HCT116 (cell line): Measurements from ENCODE around the gene CHFR. TPM values are rescaled to one million over a fixed set of nuclear protein-coding genes. Genes with fewer than 3 reads are reported as not detected.

ENCODE experiments used
- ATAC-seq: fragments of 200-7000 bp; cut with Tn5 transposase; 2 replicates; pipeline ENCODE4 v1.9.1; 2020; ENCODE audit warnings: mild to moderate bottlenecking, moderate library complexity
- BruUV-seq: library from RNA; stranded (reverse); fragments of 400-500 nt; replicated peaks from 2 replicates; lab custom pipeline; 2021; lab: Mats Ljungman, UMichigan
- CTCF ChIA-PET: fragments of 300-600 bp; sonication (Branson Sonifier 250); formaldehyde crosslinking; loops from one replicate; lab custom pipeline; 2021; ENCODE audit warnings: antibody characterized with exemption; lab: Charles Lee
- POLR2A ChIA-PET: fragments of 300-600, 350-600 bp; sonication (Branson Sonifier 250); formaldehyde crosslinking; loops from one replicate; lab custom pipeline; 2021; ENCODE audit warnings: antibody characterized with exemption; lab: Charles Lee
- RAD21 ChIA-PET, 2 experiments: fragments of 300-600 bp; sonication (Branson Sonifier 250); formaldehyde crosslinking; loops; one replicate each; lab custom pipeline; 2023; ENCODE audit warnings: low total read pairs in 2 of 2; ENCODE audit not compliant: uncharacterized antibody in 2 of 2, unreplicated experiment in 2 of 2, low non-redundant PET in 1 of 2; lab: Charles Lee
- DNase-seq: peaks from one replicate; pipeline ENCODE4 v3.0.0-alpha.2; 2010; ENCODE audit warnings: low read depth, low spot score
- H2AFZ ChIP-seq: fragments of 200-600 bp; shearing (Covaris generic), sonication (generic); 2 replicates; pipeline ENCODE4 v1.6.1; 2017; ENCODE audit warnings: low read depth, mixed run types, mixed read lengths, antibody characterized with exemption, low read length; ENCODE audit not compliant: poor library complexity, severe bottlenecking
- H3K27ac ChIP-seq: 2 replicates; pipeline ENCODE4 v1.5.1; 2012; ENCODE audit warnings: low read depth, low read length
- H3K27me3 ChIP-seq: fragments of 200-600 bp; sonication (generic); 2 replicates; pipeline ENCODE4 v1.6.1; 2016; ENCODE audit warnings: mixed run types, low read length, mixed read lengths; ENCODE audit not compliant: insufficient read depth
- H3K36me3 ChIP-seq, 2 experiments: fragments of 200-500 bp in 1 of 2; fragments of 200-600 bp in 1 of 2; sonication (Bioruptor generic) in 1 of 2; sonication (generic) in 1 of 2; 2 replicates each; pipeline versions ENCODE4 v1.5.1 to v1.6.1; 2014 to 2016; ENCODE audit warnings: low read length in 2 of 2, inconsistent platforms in 1 of 2, mixed read lengths in 1 of 2, mixed run types in 1 of 2; ENCODE audit not compliant: insufficient read depth in 2 of 2, control insufficient read depth in 1 of 2
- H3K4me1 ChIP-seq, 2 experiments: fragments of 200-600 bp in 1 of 2; sonication (generic) in 1 of 2; 2 replicates each; pipeline versions ENCODE4 v1.5.1 to v1.6.1; 2012 to 2017; ENCODE audit warnings: low read length in 2 of 2, inconsistent platforms in 1 of 2, mild to moderate bottlenecking in 1 of 2, mixed read lengths in 1 of 2, mixed run types in 1 of 2, moderate library complexity in 1 of 2; ENCODE audit not compliant: insufficient read depth in 2 of 2, control insufficient read depth in 1 of 2
- H3K4me2 ChIP-seq: fragments of 200-600 bp; sonication (generic); 2 replicates; pipeline ENCODE4 v1.6.1; 2017; ENCODE audit warnings: mixed run types, low read length, mixed read lengths
- H3K4me3 ChIP-seq, 2 experiments: fragments of 200-600 bp in 1 of 2; sonication (generic) in 1 of 2; replicated peaks in 1 of 2; 2 replicates each; pipeline ENCODE4 v1.5.1; 2011 to 2016; ENCODE audit warnings: low read length in 2 of 2, control low read depth in 1 of 2, low read depth in 1 of 2, mild to moderate bottlenecking in 1 of 2, mixed read lengths in 1 of 2, mixed run types in 1 of 2
- H3K79me2 ChIP-seq: fragments of 200-600 bp; sonication (generic); 2 replicates; pipeline ENCODE4 v1.6.1; 2017; ENCODE audit warnings: mild to moderate bottlenecking, mixed run types, low read length, moderate library complexity, mixed read lengths; ENCODE audit not compliant: insufficient read depth
- H3K9ac ChIP-seq: fragments of 200-600 bp; sonication (generic); 2 replicates; pipeline ENCODE4 v1.6.1; 2016; ENCODE audit warnings: low read length, mixed read lengths
- H3K9me2 ChIP-seq: fragments of 200-600 bp; sonication (generic), shearing (Covaris generic); 2 replicates; pipeline ENCODE4 v1.6.1; 2017; ENCODE audit warnings: mixed run types, mild to moderate bottlenecking, moderate library complexity; ENCODE audit not compliant: insufficient read depth
- H3K9me3 ChIP-seq, 2 experiments: fragments of 200-500 bp in 1 of 2; fragments of 200-600 bp in 1 of 2; sonication (Bioruptor generic) in 1 of 2; sonication (generic) in 1 of 2; 2 replicates each; pipeline ENCODE4 v1.6.1; 2014 to 2017; ENCODE audit warnings: low read length in 2 of 2, mixed read lengths in 2 of 2, inconsistent platforms in 1 of 2, low read depth in 1 of 2, mild to moderate bottlenecking in 1 of 2, mixed run types in 1 of 2, moderate library complexity in 1 of 2; ENCODE audit not compliant: control insufficient read depth in 1 of 2, insufficient read depth in 1 of 2
- H4K20me1 ChIP-seq: fragments of 200-600 bp; sonication (generic), shearing (Covaris generic); 2 replicates; pipeline ENCODE4 v1.6.1; 2017; ENCODE audit warnings: mixed run types, mild to moderate bottlenecking, moderate library complexity; ENCODE audit not compliant: insufficient read depth
- ATF3 ChIP-seq: IDR thresholded peaks from 2 replicates; pipeline ENCODE4 v1.6.1; 2012
- CBX3 ChIP-seq: IDR thresholded peaks from 2 replicates; pipeline ENCODE4 v1.6.1; 2012; ENCODE audit warnings: low read depth
- CEBPB ChIP-seq: IDR thresholded peaks from 2 replicates; pipeline ENCODE4 v1.6.1; 2012; ENCODE audit warnings: low read depth
- ELF1 ChIP-seq: IDR thresholded peaks from 2 replicates; pipeline ENCODE4 v1.6.1; 2012; ENCODE audit warnings: low read depth, borderline replicate concordance
- EZH2 ChIP-seq: fragments of 200-600 bp; sonication (generic); IDR thresholded peaks from 2 replicates; pipeline ENCODE4 v1.6.1; 2017; ENCODE audit warnings: antibody characterized with exemption, mixed run types
- EZH2phosphoT487 ChIP-seq: fragments of 200-600 bp; IDR thresholded peaks from 2 replicates; pipeline ENCODE4 v1.6.1; 2018; ENCODE audit warnings: antibody characterized with exemption, borderline replicate concordance
- FOSL1 ChIP-seq: IDR thresholded peaks from 2 replicates; pipeline ENCODE4 v1.6.1; 2012; ENCODE audit warnings: low read depth
- JUND ChIP-seq: IDR thresholded peaks from 2 replicates; pipeline ENCODE4 v1.6.1; 2012
- MAX ChIP-seq: IDR thresholded peaks from 2 replicates; pipeline ENCODE4 v1.6.1; 2012
- POLR2A ChIP-seq: IDR thresholded peaks from 2 replicates; pipeline ENCODE4 v1.7.0; 2011; ENCODE audit warnings: borderline replicate concordance; ENCODE audit not compliant: insufficient read depth, insufficient read length; ENCODE audit errors: extremely low read depth
- POLR2AphosphoS5 ChIP-seq: IDR thresholded peaks from 2 replicates; pipeline ENCODE4 v1.6.1; 2011; ENCODE audit warnings: mild to moderate bottlenecking, low read depth, low read length, moderate library complexity
- RAD21 ChIP-seq: IDR thresholded peaks from 2 replicates; pipeline ENCODE4 v1.6.1; 2012; ENCODE audit warnings: low read depth, mild to moderate bottlenecking
- REST ChIP-seq: IDR thresholded peaks from 2 replicates; pipeline ENCODE4 v1.6.1; 2012; ENCODE audit warnings: low read depth
- SIN3A ChIP-seq: IDR thresholded peaks from 2 replicates; pipeline ENCODE4 v1.6.1; 2012; ENCODE audit warnings: low read depth
- SP1 ChIP-seq: IDR thresholded peaks from 2 replicates; pipeline ENCODE4 v1.6.1; 2012; ENCODE audit warnings: low read depth
- SRF ChIP-seq: IDR thresholded peaks from 2 replicates; pipeline ENCODE4 v1.6.1; 2012; ENCODE audit warnings: low read depth
- YY1 ChIP-seq: IDR thresholded peaks from 2 replicates; pipeline ENCODE4 v1.6.1; 2011; ENCODE audit warnings: low read length, low read depth, moderate library complexity, mild to moderate bottlenecking; ENCODE audit not compliant: insufficient replicate concordance; ENCODE audit errors: extremely low read depth
- ZFX ChIP-seq: fragments of 450-650 bp; IDR thresholded peaks from 2 replicates; pipeline ENCODE4 v1.6.1; 2017
- ZNF274 ChIP-seq: fragments of 200-500 bp; sonication (Bioruptor generic); IDR thresholded peaks from 2 replicates; pipeline ENCODE4 v1.6.1; 2014; ENCODE audit warnings: mild to moderate bottlenecking, low read depth, low read length, inconsistent platforms
- intact Hi-C: fragments of 100-400 bp; cut with micrococcal nuclease; formaldehyde crosslinking; loops from 2 replicates; pipeline ENCODE4 v1.10.0; 2022
- total RNA-seq: library from RNA; stranded (reverse); gene quantifications from one replicate; pipeline ENCODE4 v1.2.1, GENCODE V29; 2021; ENCODE audit not compliant: unreplicated experiment
- TF ChIP-seq, protein P1 (sequence below), 3 experiments: fragments of 200-600 bp in 1 of 3; sonication (generic) in 1 of 3; IDR thresholded peaks in 2 of 3; conservative IDR thresholded peaks in 1 of 3; 2 replicates each; pipeline ENCODE4 v1.5.1; 2012 to 2017; ENCODE audit warnings: low read depth in 2 of 3, low read length in 2 of 3, antibody characterized with exemption in 1 of 3, borderline replicate concordance in 1 of 3, control low read depth in 1 of 3, mild to moderate bottlenecking in 1 of 3, mixed read lengths in 1 of 3, mixed run types in 1 of 3, moderate library complexity in 1 of 3; ENCODE audit not compliant: insufficient read depth in 1 of 3

The CHFR gene
- total RNA-seq, 1 experiment from 2014 or later: 0.39 TPM

DNA sequence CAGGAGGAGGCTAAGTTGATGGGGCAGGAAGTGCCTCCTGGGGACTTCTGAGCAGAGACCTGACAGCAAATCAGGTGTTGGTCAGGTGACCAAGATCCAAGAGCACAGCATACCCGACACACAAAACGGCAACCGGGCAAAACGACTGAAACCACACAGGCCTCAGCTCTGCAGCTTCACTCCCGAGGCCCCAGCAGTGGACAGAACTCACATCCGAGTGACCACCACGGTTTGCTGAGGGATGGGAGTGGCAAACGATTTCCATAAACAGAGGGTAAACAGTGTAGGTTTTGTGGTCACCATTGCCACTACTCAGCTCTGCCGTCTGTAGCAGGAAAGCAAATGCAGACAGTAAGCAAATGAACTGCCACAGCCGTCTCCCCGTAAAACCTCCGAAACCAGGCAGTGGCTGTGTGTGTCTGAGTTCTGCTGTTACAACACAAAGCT lies 14.4 kb downstream of the CHFR start:
- CTCF ChIA-PET: no interaction called here
- no peaks in the 10 kb centered on the region for H3K4me1 ChIP-seq

More for the DNA sequence above, 14.4 kb downstream of the CHFR start:
- intact Hi-C loops: no loop called here
- RAD21 ChIA-PET: no interaction called here
- BruUV-seq: no TSS peak
- H3K9me2 ChIP-seq: no peaks in the 10 kb centered on the region
- H3K27ac ChIP-seq: no peak overlapping the region
- H4K20me1 ChIP-seq: no peaks in the 10 kb centered on the region
- no peaks in the 10 kb centered on the region for H3K79me2 ChIP-seq
- no peak for DNase-seq
- no peak for ATAC-seq
- no peaks in the 10 kb centered on the region; a peak in 1 of 4 replicates for H3K9me3 ChIP-seq
- no peak overlapping the region for H3K9ac ChIP-seq
- no peak overlapping the region for H3K4me2 ChIP-seq
- H3K36me3 ChIP-seq: no peaks in the 10 kb centered on the region
- POLR2A ChIA-PET: no interaction called here
- no peak for TF ChIP-seq RAD21
- TF ChIP-seq EZH2phosphoT487: no peak
- TF ChIP-seq ZNF274: no peak
- no peak for TF ChIP-seq REST
- no peak for TF ChIP-seq SP1
- no peak for TF ChIP-seq YY1
- no peak for TF ChIP-seq ELF1
- no peak for TF ChIP-seq POLR2A
- no peak for TF ChIP-seq ZFX
- TF ChIP-seq SIN3A: no peak
- TF ChIP-seq MAX: no peak
- no peak for TF ChIP-seq FOSL1
- TF ChIP-seq SRF: no peak
- no peak for TF ChIP-seq CBX3
- TF ChIP-seq JUND: no peak
- no peak for TF ChIP-seq CEBPB
- no peak for TF ChIP-seq EZH2
- TF ChIP-seq ATF3: no peak
- no peak for TF ChIP-seq POLR2AphosphoS5
- TF ChIP-seq, protein P1, sequence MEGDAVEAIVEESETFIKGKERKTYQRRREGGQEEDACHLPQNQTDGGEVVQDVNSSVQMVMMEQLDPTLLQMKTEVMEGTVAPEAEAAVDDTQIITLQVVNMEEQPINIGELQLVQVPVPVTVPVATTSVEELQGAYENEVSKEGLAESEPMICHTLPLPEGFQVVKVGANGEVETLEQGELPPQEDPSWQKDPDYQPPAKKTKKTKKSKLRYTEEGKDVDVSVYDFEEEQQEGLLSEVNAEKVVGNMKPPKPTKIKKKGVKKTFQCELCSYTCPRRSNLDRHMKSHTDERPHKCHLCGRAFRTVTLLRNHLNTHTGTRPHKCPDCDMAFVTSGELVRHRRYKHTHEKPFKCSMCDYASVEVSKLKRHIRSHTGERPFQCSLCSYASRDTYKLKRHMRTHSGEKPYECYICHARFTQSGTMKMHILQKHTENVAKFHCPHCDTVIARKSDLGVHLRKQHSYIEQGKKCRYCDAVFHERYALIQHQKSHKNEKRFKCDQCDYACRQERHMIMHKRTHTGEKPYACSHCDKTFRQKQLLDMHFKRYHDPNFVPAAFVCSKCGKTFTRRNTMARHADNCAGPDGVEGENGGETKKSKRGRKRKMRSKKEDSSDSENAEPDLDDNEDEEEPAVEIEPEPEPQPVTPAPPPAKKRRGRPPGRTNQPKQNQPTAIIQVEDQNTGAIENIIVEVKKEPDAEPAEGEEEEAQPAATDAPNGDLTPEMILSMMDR (IDR thresholded peaks at IDR 0.05 in 2 of 3, conservative IDR thresholded peaks at IDR 0.05 in 1 of 3; ENCODE audit: borderline replicate concordance in 1 of 3, insufficient read depth in 1 of 3, low read depth in 2 of 3, low read length in 2 of 3): no peak
- no peak overlapping the region for H3K4me3 ChIP-seq
- H2AFZ ChIP-seq: no peak overlapping the region
- no peaks in the 10 kb centered on the region for H3K27me3 ChIP-seq
